Activated CD4-positive, alpha-beta T cell treated with anti-CD3 and anti-CD28 coated beads for 4 hours (primary cell): ENCODE measurements around the gene ATG4B.

Experiments
- DNase-seq, 2 donors: peaks; one replicate each; pipeline ENCODE4 v3.0.0-alpha.2; 2020

The ATG4B gene

GRCh38 chr2:241613017-241613780 lies 24.3 kb upstream of the ATG4B start:
- DNase-seq = no peak

GRCh38 chr2:241615041-241615440 lies 22.5 kb upstream of the ATG4B start:
- no peak for DNase-seq

- no peak for DNase-seq
Measured at GRCh38 chr2:241615522-241616052, 21.9 kb upstream of the ATG4B start.

- DNase-seq = no peak
Measured at GRCh38 chr2:241616168-241617125, 21.0 kb upstream of the ATG4B start.

GRCh38 chr2:241617431-241618154 lies 19.9 kb upstream of the ATG4B start:
- no peak for DNase-seq

GRCh38 chr2:241618296-241618805 lies 19.1 kb upstream of the ATG4B start:
- no peak for DNase-seq

- DNase-seq = no peak
Measured at GRCh38 chr2:241618829-241619228, 18.7 kb upstream of the ATG4B start.

GRCh38 chr2:241619597-241620418 lies 17.7 kb upstream of the ATG4B start:
- DNase-seq = no peak

- DNase-seq = peak; percentile 30 to 48
Measured at GRCh38 chr2:241620419-241620769, 17.1 kb upstream of the ATG4B start.

- DNase-seq = no peak
Measured at GRCh38 chr2:241627675-241628074, 9.8 kb upstream of the ATG4B start.

GRCh38 chr2:241629762-241630435 lies 7.6 kb upstream of the ATG4B start:
- no peak for DNase-seq

- DNase-seq = no peak
Measured at GRCh38 chr2:241632478-241633325, 4.8 kb upstream of the ATG4B start.

- DNase-seq = no peak
Measured at GRCh38 chr2:241633561-241633960, 3.9 kb upstream of the ATG4B start.

- no peak for DNase-seq
Measured at GRCh38 chr2:241635756-241636155, 1.7 kb upstream of the ATG4B start.

- DNase-seq = peak in 1 of 2 donors; percentile 28
Measured at GRCh38 chr2:241636182-241637017, 1.1 kb upstream of the ATG4B start.

- DNase-seq = peak in 1 of 2 donors; percentile 49
Measured at GRCh38 chr2:241637795-241638660, 535 bp downstream of the ATG4B start.

- no peak for DNase-seq
Measured at GRCh38 chr2:241638940-241639339, 1.4 kb downstream of the ATG4B start.

- DNase-seq = no peak
Measured at GRCh38 chr2:241639385-241639784, 1.9 kb downstream of the ATG4B start.
